ENCODE measurements around the gene PTH1R.

DNA sequence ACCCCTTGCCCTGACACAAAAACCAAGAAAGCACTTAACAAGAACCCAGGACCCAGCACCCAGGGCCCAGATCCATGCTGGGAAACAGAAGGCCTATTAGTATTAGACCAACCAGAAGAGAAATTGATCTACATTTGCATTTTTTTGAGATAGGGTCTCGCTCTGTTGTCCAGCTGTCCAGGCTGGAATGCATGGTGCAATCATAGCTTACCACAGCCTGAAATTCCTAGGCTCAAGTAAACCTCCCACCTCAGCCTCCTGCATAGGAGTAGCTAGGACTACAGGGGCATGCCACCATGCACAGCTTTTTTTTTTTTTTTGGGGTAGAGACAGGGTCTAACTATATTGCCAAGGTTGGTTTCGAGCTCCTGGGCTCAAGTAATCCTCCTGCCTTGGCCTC is 72.7 kb downstream of the PTH1R start:
- TF ChIP-seq GATA2 (IDR thresholded peaks at IDR 0.05; ENCODE audit: low read depth, low read length) = no peak
- TF ChIP-seq GATA3 (IDR thresholded peaks at IDR 0.05; ENCODE audit: low read depth, low read length) = no peak

Data from SH-SY5Y (cell line).